ENCODE data around the gene RAE1. TPM values are rescaled to one million over a fixed set of nuclear protein-coding genes. Genes with fewer than 3 reads are reported as not detected.

Gene RAE1
- total and polyA plus RNA-seq, 8 donors: 16.4 to 55.5 (median 49.5) TPM

DNA sequence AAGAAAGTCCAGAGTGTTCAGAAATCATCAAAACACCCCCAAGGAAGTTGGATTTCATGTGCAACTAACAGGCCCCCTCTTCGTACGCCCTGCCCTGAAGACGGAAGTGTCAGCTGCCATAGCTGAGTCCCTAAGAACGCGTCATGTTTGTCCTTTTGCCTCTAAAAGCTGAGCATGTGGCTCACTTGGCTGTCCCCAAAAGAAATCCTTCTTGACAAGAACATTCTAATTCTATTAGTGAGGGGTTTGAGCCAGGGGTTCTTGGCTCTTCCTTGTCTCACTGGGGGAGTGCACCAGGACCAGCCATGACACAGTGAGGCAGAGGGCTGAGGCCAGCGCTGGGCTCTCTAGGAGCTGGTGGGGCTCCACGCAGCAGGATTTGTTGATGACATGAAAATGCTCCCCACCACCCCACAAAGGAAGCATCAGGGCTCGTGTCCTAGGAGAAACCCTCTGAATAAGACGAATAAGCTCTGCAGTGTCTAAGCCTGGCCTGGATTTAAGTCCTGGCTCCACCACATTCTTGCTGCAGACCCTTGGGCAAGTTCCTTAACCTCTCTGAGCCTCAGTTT is 41.4 kb upstream of the RAE1 start:
- TF ChIP-seq CTCF (IDR thresholded peaks at IDR 0.05): no peak
- no peak overlapping the region for H3K27ac ChIP-seq
- H3K27me3 ChIP-seq: peaks cover 0 to 45% of the 10 kb centered on the region in 2 donors
- H3K4me3 ChIP-seq: no peak overlapping the region
- H3K4me1 ChIP-seq: no peaks in the 10 kb centered on the region
- H3K9me3 ChIP-seq: no peaks in the 10 kb centered on the region
- no peaks in the 10 kb centered on the region for H3K36me3 ChIP-seq
- ATAC-seq (no peak), DNase-seq (no peak)
- intact Hi-C loops (cut with DNase I): no loop called here

DNA sequence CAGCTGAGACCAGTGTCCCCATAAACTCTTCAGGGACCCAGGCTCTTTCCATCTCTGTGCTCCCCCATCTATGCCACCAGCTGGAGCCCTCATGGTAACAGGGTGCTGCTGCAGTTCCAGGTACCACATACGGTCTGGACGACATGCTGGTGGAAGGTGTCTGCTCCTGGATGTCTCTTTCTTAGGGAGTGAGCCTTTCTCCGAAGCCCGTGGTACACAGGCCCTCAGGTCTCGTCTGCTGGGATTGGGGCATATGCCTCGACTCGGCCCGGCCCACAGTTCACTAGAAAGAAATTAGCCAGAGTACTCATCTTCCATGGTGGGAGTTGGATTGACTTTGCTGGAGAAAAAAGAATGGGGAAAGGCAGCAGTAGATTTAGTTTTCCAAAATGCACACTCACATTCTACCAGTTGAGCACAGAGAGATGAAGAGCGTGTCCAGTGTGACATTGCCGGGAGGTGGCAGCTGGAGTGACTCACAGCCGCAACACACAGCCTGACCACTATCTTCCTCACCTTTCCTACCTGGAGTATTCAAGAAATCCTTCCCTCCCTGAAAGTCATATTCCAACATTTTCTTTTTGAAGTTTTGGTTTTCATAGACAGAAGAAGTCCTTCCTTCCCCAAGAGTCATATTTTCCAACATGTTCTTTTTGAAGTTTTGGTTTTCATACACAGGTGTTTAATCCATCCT is 40.1 kb upstream of the RAE1 start:
- no peak for TF ChIP-seq CTCF (IDR thresholded peaks at IDR 0.05)
- Histone ChIP-seq H3K9me3 (no peaks in the 10 kb centered on the region), H3K36me3 (no peaks in the 10 kb centered on the region), H3K27ac (no peak overlapping the region), H3K4me3 (no peak overlapping the region), H3K27me3 (peaks cover 0 to 45% of the 10 kb centered on the region in 2 donors), H3K4me1 (no peaks in the 10 kb centered on the region)
- ATAC-seq (no peak), DNase-seq (no peak)
- intact Hi-C loops (cut with DNase I): no loop called here

GRCh38 chr20:57312138-57312537 is 38.9 kb upstream of the RAE1 start:
- H3K27ac ChIP-seq: no peak overlapping the region
- H3K4me1 ChIP-seq: no peaks in the 10 kb centered on the region
- no peaks in the 10 kb centered on the region for H3K9me3 ChIP-seq
- H3K4me3 ChIP-seq: no peak overlapping the region
- H3K27me3 ChIP-seq: peaks cover 0 to 53% of the 10 kb centered on the region in 2 donors
- DNase-seq: no peak
- TF ChIP-seq CTCF (IDR thresholded peaks at IDR 0.05): no peak
- intact Hi-C loops (cut with DNase I): no loop called here
- no peak for ATAC-seq
- H3K36me3 ChIP-seq: no peaks in the 10 kb centered on the region

DNA sequence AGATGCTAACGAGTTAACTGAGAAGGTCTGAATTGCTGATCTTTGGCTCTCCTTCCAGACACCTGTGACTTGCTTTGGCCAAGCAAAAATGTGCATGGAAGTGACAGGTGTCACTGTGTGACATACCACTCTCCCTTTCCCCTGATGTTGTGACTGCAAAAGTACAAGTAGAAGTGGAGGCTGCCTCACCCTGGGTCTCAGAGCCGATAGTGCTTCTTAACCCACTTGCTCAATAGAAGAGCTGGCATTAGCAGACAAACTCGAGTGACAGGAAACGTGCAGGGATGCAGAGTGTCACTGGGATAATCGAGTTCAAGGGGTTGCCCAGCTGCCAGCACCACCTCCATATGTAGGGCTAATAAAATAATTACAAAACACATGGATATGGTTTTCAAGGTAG is 37.8 kb upstream of the RAE1 start:
- no peaks in the 10 kb centered on the region for H3K4me1 ChIP-seq
- H3K36me3 ChIP-seq: no peaks in the 10 kb centered on the region
- no peak for TF ChIP-seq CTCF (IDR thresholded peaks at IDR 0.05)
- ATAC-seq (no peak), DNase-seq (no peak)
- no peak overlapping the region for H3K4me3 ChIP-seq
- no peaks in the 10 kb centered on the region for H3K9me3 ChIP-seq
- intact Hi-C loops (cut with DNase I): no loop called here
- no peak overlapping the region for H3K27ac ChIP-seq
- H3K27me3 ChIP-seq: peaks cover 0 to 45% of the 10 kb centered on the region in 2 donors

DNA sequence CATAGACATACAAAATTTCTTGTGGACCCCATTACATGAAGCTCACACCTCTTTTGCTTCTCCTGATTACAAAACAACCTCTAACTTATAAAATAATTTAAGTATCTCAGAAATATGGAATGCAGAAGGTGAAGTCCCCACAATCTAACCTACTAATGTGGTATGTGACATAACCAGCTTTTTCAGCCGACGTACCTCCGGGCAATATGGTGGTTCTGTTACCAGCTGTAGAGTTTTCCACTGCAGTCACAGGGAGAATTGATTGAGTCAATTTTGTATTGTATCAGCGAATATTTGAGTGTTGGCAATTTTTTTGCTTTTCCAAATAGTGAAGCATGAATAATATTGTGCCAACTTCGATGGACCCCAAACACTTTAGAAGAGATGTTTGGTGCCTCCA is 37.1 kb upstream of the RAE1 start:
- no peak for DNase-seq
- no peak overlapping the region for H3K27ac ChIP-seq
- no peaks in the 10 kb centered on the region for H3K9me3 ChIP-seq
- no peak for ATAC-seq
- no peaks in the 10 kb centered on the region for H3K36me3 ChIP-seq
- TF ChIP-seq CTCF (IDR thresholded peaks at IDR 0.05): no peak
- H3K27me3 ChIP-seq: peaks cover 0 to 38% of the 10 kb centered on the region in 2 donors
- no peak overlapping the region for H3K4me3 ChIP-seq
- no peaks in the 10 kb centered on the region for H3K4me1 ChIP-seq
- intact Hi-C loops (cut with DNase I): no loop called here

All from left lung (tissue), 10 donors.